DMS79 (cell line): ENCODE data around the gene CSF1.
A peak's percentile ranks its signal among the peaks of the same experiment; 100 is the strongest.

Experiments
- DNase-seq: peaks from one replicate; lab custom pipeline; 2025; lab: John Stamatoyannopoulos, UW

The CSF1 gene

GRCh38 chr1:109901524-109902145 is 9.0 kb upstream of the CSF1 start:
- no peak for DNase-seq

GRCh38 chr1:109902204-109902985 is 8.3 kb upstream of the CSF1 start:
- peak; percentile 15 for DNase-seq

GRCh38 chr1:109903376-109903930 is 7.2 kb upstream of the CSF1 start:
- no peak for DNase-seq

GRCh38 chr1:109904105-109904817 is 6.4 kb upstream of the CSF1 start:
- no peak for DNase-seq

- DNase-seq = no peak
These were observed 5.2 kb upstream of the CSF1 start for GRCh38 chr1:109905491-109905890.

- DNase-seq = no peak
These were observed 4.3 kb upstream of the CSF1 start for GRCh38 chr1:109906160-109906838.

- no peak for DNase-seq
These were observed 3.8 kb upstream of the CSF1 start for GRCh38 chr1:109906839-109907180.

GRCh38 chr1:109907190-109907774 is 3.4 kb upstream of the CSF1 start:
- no peak for DNase-seq

- DNase-seq = no peak
These were observed 1.8 kb upstream of the CSF1 start for GRCh38 chr1:109908836-109909235.

GRCh38 chr1:109909561-109909960 is 1.1 kb upstream of the CSF1 start:
- DNase-seq = no peak

- no peak for DNase-seq
These were observed 532 bp downstream of the CSF1 start for GRCh38 chr1:109910963-109911798.

GRCh38 chr1:109912214-109912861 is 1.7 kb downstream of the CSF1 start:
- DNase-seq = no peak

GRCh38 chr1:109912873-109913272 is 2.2 kb downstream of the CSF1 start:
- no peak for DNase-seq

- DNase-seq = no peak
These were observed 2.8 kb downstream of the CSF1 start for GRCh38 chr1:109913360-109913879.

- no peak for DNase-seq
These were observed 4.1 kb downstream of the CSF1 start for GRCh38 chr1:109914587-109915240.

GRCh38 chr1:109917051-109917767 is 6.6 kb downstream of the CSF1 start:
- DNase-seq = no peak

- no peak for DNase-seq
These were observed 7.3 kb downstream of the CSF1 start for GRCh38 chr1:109917768-109918606.

GRCh38 chr1:109918671-109919070 is 8.0 kb downstream of the CSF1 start:
- no peak for DNase-seq
